CD4-positive, alpha-beta T cell treated with Interleukin-21 for 1 hour (primary cell): ENCODE measurements around the gene OVCH1.
"Not testable (repeated sequence)": the region's sequence is repeated elsewhere in the genome, so short reads cannot be mapped to it uniquely, and the experiment has no call there.

Experiments
- DNase-seq: peaks from one replicate; pipeline ENCODE4 v3.0.0-alpha.2; 2020

Gene OVCH1

DNA sequence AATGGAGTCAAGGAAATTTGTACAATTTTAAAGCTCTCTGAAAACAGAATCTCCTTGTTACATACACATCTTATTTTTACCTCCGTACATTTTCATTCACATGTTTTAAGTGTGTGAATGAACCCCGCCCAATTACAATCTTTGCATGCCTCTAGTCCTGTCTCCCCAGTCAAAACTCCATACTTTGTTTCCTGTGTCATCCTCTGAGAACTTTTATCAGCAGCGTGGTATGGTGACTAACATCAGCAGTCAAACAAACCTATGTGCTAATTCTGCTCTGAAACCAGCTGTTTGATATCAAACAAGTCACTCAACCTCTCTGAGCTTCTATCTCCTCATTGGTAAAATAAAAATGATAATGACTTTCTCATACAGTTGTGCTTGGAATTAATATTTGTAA lies 100.7 kb downstream of the OVCH1 start:
- no peak for DNase-seq

DNA sequence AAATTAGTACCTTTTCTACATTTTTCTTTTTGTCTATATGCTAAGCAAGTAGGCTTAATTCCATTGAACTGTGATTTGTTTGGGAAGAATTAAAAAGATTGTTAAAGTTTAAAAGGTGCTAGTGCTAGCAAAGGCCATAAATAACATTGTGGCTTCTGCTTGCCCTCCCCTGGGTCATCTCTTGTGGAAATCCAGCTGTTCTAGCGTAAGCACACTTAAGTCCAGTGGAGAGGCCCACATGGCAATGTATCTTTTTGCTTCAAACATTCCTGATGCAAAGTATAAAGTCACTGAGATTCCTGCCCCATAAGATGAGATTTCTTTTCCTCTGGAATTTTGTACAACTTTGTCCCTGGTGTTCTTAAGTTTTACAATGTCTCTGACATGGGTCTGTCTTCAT lies 102.1 kb downstream of the OVCH1 start:
- DNase-seq: no peak

DNA sequence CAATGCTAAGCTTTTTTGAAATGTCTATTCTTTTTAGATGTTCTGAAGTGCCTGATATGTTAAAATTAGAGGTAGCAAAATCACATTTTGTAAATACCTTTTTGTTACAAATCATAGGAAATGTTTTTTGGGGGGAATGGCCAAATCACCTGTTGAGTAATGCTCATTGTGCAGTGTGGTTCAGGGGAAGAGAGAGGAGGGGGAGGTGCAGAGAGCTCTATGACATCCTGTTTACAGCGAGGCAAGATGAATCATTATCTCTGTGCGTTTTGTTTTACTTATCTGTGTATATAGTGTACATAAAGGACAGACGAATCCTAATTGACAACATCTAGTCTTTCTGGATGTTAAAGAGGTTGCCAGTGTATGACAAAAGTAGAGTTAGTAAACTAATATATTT lies 107.1 kb downstream of the OVCH1 start:
- DNase-seq: peak; percentile 62

DNA sequence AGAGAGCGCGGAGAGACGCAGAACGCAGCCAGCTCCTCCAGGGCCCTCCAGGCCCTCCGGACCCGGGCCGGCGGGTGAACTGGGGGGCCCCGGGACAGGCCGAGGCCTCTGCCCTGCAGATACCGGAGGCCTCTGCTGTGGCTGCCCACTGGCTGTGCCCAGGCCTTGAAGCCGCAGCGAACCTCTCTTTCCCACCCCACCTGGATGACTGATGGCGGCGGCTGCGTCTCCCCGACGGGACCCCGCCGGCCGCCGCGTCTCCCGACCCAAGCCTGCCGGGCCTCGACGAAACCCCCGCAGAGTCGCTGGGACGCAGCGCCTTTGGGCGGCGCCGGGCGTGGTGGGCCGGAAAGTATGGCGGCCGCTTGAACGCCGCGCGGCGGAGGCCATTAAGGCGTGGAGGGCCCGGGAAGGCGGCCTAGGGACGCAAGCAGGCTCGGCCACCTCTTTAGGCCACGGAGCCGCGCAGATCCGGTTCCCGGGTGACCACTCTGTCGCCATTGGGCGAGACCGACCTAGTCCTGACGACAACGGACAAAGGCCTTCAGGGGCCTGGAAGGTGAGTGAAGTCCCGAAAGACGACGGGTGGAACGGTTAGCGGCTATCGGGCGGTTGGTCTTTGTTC lies 108.1 kb downstream of the OVCH1 start:
- DNase-seq: no peak

DNA sequence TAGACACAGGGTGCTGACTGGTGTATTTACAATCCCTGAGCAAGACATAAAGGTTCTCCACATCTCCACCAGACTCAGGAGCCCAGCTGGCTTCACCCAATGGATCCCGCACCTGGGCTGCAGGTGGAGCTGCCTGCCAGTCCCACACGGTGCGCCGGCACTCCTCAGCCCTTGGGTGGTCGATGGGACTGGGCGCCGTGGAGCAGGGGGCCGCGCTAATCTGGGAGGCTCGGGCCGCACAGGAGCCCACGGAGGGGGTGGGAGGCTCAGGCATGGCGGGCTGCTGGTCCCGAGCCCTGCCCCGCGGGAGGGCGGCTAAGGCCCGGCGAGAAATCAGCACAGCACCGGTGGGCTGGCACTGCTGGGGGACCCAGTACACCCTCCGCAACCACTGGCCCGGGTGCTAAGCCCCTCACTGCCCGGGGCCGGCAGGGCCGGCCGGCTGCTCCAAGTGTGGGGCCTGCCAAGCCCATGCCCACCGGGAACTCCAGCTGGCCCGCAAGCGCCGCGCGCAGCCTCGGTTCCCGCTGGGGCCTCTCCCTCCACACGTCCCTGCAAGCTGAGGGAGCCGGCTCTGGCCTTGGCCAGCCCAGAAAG lies 111.3 kb downstream of the OVCH1 start:
- DNase-seq: not testable (repeated sequence)

DNA sequence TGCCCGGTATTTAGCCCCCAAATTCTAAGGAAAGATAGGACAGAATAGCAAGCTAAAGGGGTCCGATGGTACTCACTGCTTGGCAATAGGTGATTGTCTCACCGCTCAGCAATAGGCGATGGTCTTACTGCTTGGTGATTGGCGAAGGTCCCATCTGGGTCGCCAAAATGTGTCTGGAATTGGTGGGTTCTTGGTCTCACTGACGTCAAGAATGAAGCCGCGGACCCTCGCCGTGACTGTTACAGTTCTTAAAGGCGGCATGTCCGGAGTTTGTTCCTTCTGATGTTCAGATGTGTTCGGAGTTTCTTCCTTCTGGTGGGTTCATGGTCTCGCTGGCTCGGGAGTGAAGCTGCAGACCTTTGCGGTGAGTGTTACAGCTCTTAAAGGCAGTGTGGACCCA lies 112.3 kb downstream of the OVCH1 start:
- DNase-seq: not testable (repeated sequence)

DNA sequence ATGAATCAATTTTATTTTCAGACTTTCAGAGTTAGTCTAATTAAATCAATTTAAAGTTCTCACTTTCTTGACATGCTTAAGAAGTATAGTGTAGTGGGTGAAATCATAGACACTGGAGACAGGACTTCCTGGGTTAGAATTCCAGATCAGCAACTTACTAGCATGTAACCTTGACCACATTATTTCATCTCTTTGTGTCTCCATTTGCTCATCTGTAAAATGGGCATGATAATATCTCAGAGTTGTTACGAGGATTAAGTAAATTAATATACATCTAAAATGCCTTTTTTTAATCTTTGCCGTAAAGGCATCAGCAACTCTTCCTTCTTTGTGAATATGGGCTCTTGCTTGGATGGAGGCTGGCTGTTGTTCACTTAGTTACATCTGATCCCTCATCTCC lies 115.2 kb downstream of the OVCH1 start:
- no peak for DNase-seq

DNA sequence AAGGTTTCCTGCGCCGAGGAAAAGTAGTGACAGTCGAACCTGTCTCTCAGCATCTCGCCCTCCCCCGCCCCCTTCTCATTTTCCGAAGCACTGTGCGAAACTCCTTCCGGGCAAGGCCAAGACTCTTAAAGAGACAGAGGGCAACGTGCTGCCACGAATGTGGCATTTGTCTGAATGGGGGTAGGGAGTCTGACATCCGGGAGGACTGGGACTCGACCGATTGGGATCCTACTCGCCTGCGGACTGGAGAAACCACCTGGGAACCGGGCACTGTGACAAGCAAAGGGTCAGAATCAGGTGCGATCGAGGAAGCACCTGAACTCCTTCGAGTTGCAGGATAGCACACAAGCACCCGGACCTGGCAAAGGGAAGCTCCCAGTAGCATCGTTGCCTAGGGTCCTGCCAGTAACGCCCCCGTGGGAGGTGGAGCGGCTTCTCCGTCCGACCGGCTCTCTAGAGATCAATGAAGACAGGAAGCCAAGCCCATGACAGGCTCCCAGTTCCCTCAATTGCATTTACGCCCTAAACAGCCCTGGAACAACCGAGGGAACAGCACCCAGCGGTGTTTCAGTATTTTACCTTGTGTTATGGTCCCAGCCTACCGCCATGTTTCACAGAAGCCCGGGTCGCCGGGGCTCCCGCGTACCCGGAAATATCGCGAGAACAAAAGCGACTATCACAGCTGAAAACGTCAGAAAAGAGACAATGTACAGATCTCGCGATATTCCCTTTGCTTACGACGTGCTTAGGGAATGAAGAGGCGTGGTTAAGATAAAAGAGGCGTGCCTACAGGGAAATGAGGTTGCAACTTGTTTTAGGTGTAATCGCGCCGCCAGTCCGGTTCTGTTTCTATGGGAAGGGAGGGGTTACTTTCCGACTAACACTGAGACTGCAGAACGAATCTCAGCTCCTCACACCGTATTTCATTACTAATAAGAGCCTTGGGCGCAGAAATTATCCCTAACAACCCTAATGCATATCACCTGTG lies 116.7 kb downstream of the OVCH1 start, which contains the start of gene ERGIC2:
Gene ERGIC2 (minus strand): TSS at position 637 of the 988 bp plus-strand sequence. CDS start 9,539 bp downstream, outside the sequence.
- DNase-seq: peak; percentile 98
